ENCODE measurements around the gene PEX11G. TPM values are rescaled to one million over a fixed set of nuclear protein-coding genes. Genes with fewer than 3 reads are reported as not detected.

PEX11G gene
- total RNA-seq, 1 experiment from 2014 or later = 0.47 TPM

- Histone ChIP-seq H3K27me3 (replicated peaks) (no peaks in the 10 kb centered on the region), H3K36me3 (no peaks in the 10 kb centered on the region; the same call in 1 of the 2 replicates), H3K27ac (peak overlapping the region; percentile 19), H3K4me3 (peak overlapping the region; percentile 50), H3K4me1 (replicated peaks) (peaks cover 27% of the 10 kb centered on the region), H3K9me3 (replicated peaks) (0 out of 2 replicates have a peak, but pooled peaks cover under 1% of the 10 kb centered on the region)
- peak; percentile 77 to 84 for DNase-seq (ENCODE audit: low read depth in 1 of 2, low spot score in 2 of 2)
Observed at GRCh38 chr19:7515110-7515644, 26.3 kb upstream of the PEX11G start.

- Histone ChIP-seq H3K4me3 (no peak overlapping the region), H3K36me3 (no peaks in the 10 kb centered on the region), H3K4me1 (replicated peaks) (peaks cover 27% of the 10 kb centered on the region), H3K9me3 (replicated peaks) (0 out of 2 replicates have a peak, but pooled peaks cover 2% of the 10 kb centered on the region), H3K27ac (no peak overlapping the region), H3K27me3 (replicated peaks) (no peaks in the 10 kb centered on the region; the same call in 1 of the 2 replicates)
- DNase-seq (ENCODE audit: low read depth in 1 of 2, low spot score in 2 of 2) = no peak
Observed at GRCh38 chr19:7513809-7514642, 25.2 kb upstream of the PEX11G start.

GRCh38 chr19:7512400-7512851 lies 23.6 kb upstream of the PEX11G start:
- Histone ChIP-seq H3K27ac (no peak overlapping the region), H3K36me3 (no peaks in the 10 kb centered on the region), H3K9me3 (replicated peaks) (0 out of 2 replicates have a peak, but pooled peaks cover 2% of the 10 kb centered on the region), H3K4me3 (no peak overlapping the region), H3K27me3 (replicated peaks) (no peaks in the 10 kb centered on the region; the same call in 1 of the 2 replicates), H3K4me1 (replicated peaks) (peaks cover 31% of the 10 kb centered on the region)
- no peak for DNase-seq (ENCODE audit: low read depth in 1 of 2, low spot score in 2 of 2)

GRCh38 chr19:7509625-7510024 lies 20.8 kb upstream of the PEX11G start:
- no peak overlapping the region for H3K4me3 ChIP-seq
- no peaks in the 10 kb centered on the region for H3K36me3 ChIP-seq
- H3K9me3 ChIP-seq (replicated peaks) = 0 out of 2 replicates have a peak, but pooled peaks cover 2% of the 10 kb centered on the region
- peaks cover 10% of the 10 kb centered on the region for H3K4me1 ChIP-seq (replicated peaks)
- no peak overlapping the region for H3K27ac ChIP-seq
- DNase-seq (ENCODE audit: low read depth in 1 of 2, low spot score in 2 of 2) = no peak
- H3K27me3 ChIP-seq (replicated peaks) = no peaks in the 10 kb centered on the region; the same call in 1 of the 2 replicates

GRCh38 chr19:7507884-7508283 lies 19.0 kb upstream of the PEX11G start:
- H3K27ac ChIP-seq = no peak overlapping the region
- peaks cover 2% of the 10 kb centered on the region; the same call in 1 of the 2 replicates for H3K27me3 ChIP-seq (replicated peaks)
- H3K4me3 ChIP-seq = no peak overlapping the region
- DNase-seq (ENCODE audit: low read depth in 1 of 2, low spot score in 2 of 2) = peak; percentile 49 to 90
- 0 out of 2 replicates have a peak, but pooled peaks cover 4% of the 10 kb centered on the region for H3K4me1 ChIP-seq (replicated peaks)
- no peaks in the 10 kb centered on the region for H3K36me3 ChIP-seq
- 0 out of 2 replicates have a peak, but pooled peaks cover 2% of the 10 kb centered on the region for H3K9me3 ChIP-seq (replicated peaks)

GRCh38 chr19:7506385-7507328 lies 17.8 kb upstream of the PEX11G start:
- peaks cover 10% of the 10 kb centered on the region for H3K27me3 ChIP-seq (replicated peaks)
- 0 out of 2 replicates have a peak, but pooled peaks cover 4% of the 10 kb centered on the region for H3K4me1 ChIP-seq (replicated peaks)
- H3K36me3 ChIP-seq = no peaks in the 10 kb centered on the region
- H3K27ac ChIP-seq = no peak overlapping the region
- H3K9me3 ChIP-seq (replicated peaks) = 0 out of 2 replicates have a peak, but pooled peaks cover 2% of the 10 kb centered on the region
- DNase-seq (ENCODE audit: low read depth in 1 of 2, low spot score in 2 of 2) = peak; percentile 57 to 80
- H3K4me3 ChIP-seq = no peak overlapping the region

GRCh38 chr19:7505682-7506384 lies 17.0 kb upstream of the PEX11G start:
- no peak overlapping the region for H3K27ac ChIP-seq
- no peak overlapping the region for H3K4me3 ChIP-seq
- peaks cover 5% of the 10 kb centered on the region; the same call in 1 of the 2 replicates for H3K9me3 ChIP-seq (replicated peaks)
- peaks cover 9% of the 10 kb centered on the region for H3K4me1 ChIP-seq (replicated peaks)
- H3K36me3 ChIP-seq = no peaks in the 10 kb centered on the region
- H3K27me3 ChIP-seq (replicated peaks) = peaks cover 18% of the 10 kb centered on the region
- no peak for DNase-seq (ENCODE audit: low read depth in 1 of 2, low spot score in 2 of 2)

GRCh38 chr19:7505288-7505681 lies 16.4 kb upstream of the PEX11G start:
- Histone ChIP-seq H3K36me3 (no peaks in the 10 kb centered on the region), H3K4me1 (replicated peaks) (peaks cover 11% of the 10 kb centered on the region), H3K27ac (no peak overlapping the region)

GRCh38 chr19:7504684-7505083 lies 15.8 kb upstream of the PEX11G start:
- DNase-seq (ENCODE audit: low read depth in 1 of 2, low spot score in 2 of 2) = no peak
- H3K27me3 ChIP-seq (replicated peaks) = peaks cover 28% of the 10 kb centered on the region
- H3K27ac ChIP-seq = no peak overlapping the region

More at GRCh38 chr19:7505288-7505681, 16.4 kb upstream of the PEX11G start:
- Histone ChIP-seq H3K4me3 (no peak overlapping the region), H3K27me3 (replicated peaks) (peaks cover 24% of the 10 kb centered on the region), H3K9me3 (replicated peaks) (peaks cover 8% of the 10 kb centered on the region; the same call in 1 of the 2 replicates)
- no peak for DNase-seq (ENCODE audit: low read depth in 1 of 2, low spot score in 2 of 2)

GRCh38 chr19:7502552-7502951 lies 13.7 kb upstream of the PEX11G start:
- Histone ChIP-seq H3K27ac (no peak overlapping the region), H3K27me3 (replicated peaks) (peaks cover 30% of the 10 kb centered on the region), H3K4me1 (replicated peaks) (peaks cover 7% of the 10 kb centered on the region), H3K36me3 (no peaks in the 10 kb centered on the region), H3K4me3 (no peak overlapping the region), H3K9me3 (replicated peaks) (peaks cover 6% of the 10 kb centered on the region; the same call in 1 of the 2 replicates)
- no peak for DNase-seq (ENCODE audit: low read depth in 1 of 2, low spot score in 2 of 2)

More at GRCh38 chr19:7504684-7505083, 15.8 kb upstream of the PEX11G start:
- H3K4me3 ChIP-seq = no peak overlapping the region
- H3K9me3 ChIP-seq (replicated peaks) = peaks cover 6% of the 10 kb centered on the region; the same call in 1 of the 2 replicates
- H3K36me3 ChIP-seq = no peaks in the 10 kb centered on the region
- H3K4me1 ChIP-seq (replicated peaks) = peaks cover 11% of the 10 kb centered on the region

GRCh38 chr19:7500811-7501450 lies 12.1 kb upstream of the PEX11G start:
- no peaks in the 10 kb centered on the region for H3K36me3 ChIP-seq
- peaks cover 7% of the 10 kb centered on the region for H3K4me1 ChIP-seq (replicated peaks)
- no peak for DNase-seq (ENCODE audit: low read depth in 1 of 2, low spot score in 2 of 2)
- H3K27me3 ChIP-seq (replicated peaks) = peaks cover 39% of the 10 kb centered on the region
- peak overlapping the region; percentile 12; the same call in 1 of the 2 replicates for H3K4me3 ChIP-seq
- no peak overlapping the region for H3K27ac ChIP-seq
- H3K9me3 ChIP-seq (replicated peaks) = peaks cover 6% of the 10 kb centered on the region; the same call in 1 of the 2 replicates

- DNase-seq (ENCODE audit: low read depth in 1 of 2, low spot score in 2 of 2) = no peak
- peaks cover 15% of the 10 kb centered on the region for H3K4me1 ChIP-seq (replicated peaks)
- H3K4me3 ChIP-seq = no peak overlapping the region
- H3K27ac ChIP-seq = no peak overlapping the region
- peaks cover 6% of the 10 kb centered on the region; the same call in 1 of the 2 replicates for H3K9me3 ChIP-seq (replicated peaks)
- no peaks in the 10 kb centered on the region for H3K36me3 ChIP-seq
- peaks cover 33% of the 10 kb centered on the region for H3K27me3 ChIP-seq (replicated peaks)
Observed at GRCh38 chr19:7497292-7497691, 8.5 kb upstream of the PEX11G start.

Data from SJSA1 (cell line).